PC-9 (cell line): Measurements from ENCODE around the gene TMEM266.

Source experiments
- CTCF ChIP-seq: fragments of 200-600 bp; sonication (generic); conservative IDR thresholded peaks from 2 replicates; pipeline ENCODE4 v1.6.1; 2017; ENCODE audit warnings: mixed run types, antibody characterized with exemption, mild to moderate bottlenecking, moderate library complexity
- EZH2 ChIP-seq: fragments of 200-600 bp; sonication (generic); IDR thresholded peaks from 2 replicates; pipeline ENCODE4 v1.8.0; 2017; ENCODE audit warnings: antibody characterized with exemption, low read depth

GRCh38 chr15:76127880-76128279 is 68.1 kb downstream of the TMEM266 start:
- TF ChIP-seq CTCF = no peak
- no peak for TF ChIP-seq EZH2
